GM19468 (cell line): ENCODE measurements around the gene RIMS4.

ENCODE experiments used
- ATAC-seq: cut with Tn5 transposase; IDR thresholded peaks from one replicate; pipeline ENCODE4 v1.9.1; 2021; ENCODE audit warnings: mild to moderate bottlenecking, moderate library complexity, moderate number of reproducible peaks; ENCODE audit not compliant: unreplicated experiment; ENCODE audit errors: extremely low read depth

Gene RIMS4

DNA sequence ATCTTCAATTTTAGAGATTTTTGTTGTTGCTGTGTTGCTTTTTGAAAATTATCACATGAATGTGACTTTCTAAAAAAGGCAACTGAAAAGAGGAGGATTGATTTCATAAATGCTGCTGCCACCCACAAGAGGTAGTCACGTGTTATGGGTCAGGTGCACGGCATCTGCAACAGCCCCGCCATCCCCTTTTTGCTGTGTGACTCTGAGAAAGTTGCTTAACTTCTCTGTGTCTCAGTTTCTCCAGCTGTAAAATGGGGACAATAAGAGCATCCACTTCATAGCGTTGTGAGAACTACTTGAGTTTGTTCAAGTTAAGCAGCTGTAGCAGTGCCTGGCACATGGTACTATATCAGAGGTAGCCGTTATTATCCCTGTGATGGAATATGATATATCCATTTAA lies 84.5 kb downstream of the RIMS4 start:
- no peak for ATAC-seq

DNA sequence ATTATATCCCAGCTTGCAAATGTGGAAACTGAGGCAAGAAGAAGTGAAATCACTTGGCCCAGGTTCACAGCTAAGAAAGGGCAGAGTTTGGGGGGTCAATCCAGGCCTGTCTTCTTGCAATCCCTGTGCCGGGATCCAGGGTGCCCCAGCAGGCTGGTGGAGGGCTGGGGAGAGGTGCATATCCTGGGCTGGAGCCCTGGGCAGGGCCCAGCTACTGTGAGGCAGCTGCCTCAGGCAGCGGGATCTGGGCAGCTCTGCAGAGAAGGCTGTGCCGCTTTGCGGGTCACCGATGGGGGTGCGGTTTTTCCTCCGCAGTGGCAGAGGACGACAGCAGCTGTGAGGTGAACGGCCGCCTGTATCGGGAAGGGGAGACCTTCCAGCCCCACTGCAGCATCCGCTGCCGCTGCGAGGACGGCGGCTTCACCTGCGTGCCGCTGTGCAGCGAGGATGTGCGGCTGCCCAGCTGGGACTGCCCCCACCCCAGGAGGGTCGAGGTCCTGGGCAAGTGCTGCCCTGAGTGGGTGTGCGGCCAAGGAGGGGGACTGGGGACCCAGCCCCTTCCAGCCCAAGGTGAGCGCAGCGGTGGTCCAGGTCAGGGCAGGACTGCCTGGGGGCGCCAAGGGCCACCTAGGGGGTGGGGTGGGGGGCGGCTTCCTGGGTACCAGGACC lies 85.8 kb downstream of the RIMS4 start:
- no peak for ATAC-seq

DNA sequence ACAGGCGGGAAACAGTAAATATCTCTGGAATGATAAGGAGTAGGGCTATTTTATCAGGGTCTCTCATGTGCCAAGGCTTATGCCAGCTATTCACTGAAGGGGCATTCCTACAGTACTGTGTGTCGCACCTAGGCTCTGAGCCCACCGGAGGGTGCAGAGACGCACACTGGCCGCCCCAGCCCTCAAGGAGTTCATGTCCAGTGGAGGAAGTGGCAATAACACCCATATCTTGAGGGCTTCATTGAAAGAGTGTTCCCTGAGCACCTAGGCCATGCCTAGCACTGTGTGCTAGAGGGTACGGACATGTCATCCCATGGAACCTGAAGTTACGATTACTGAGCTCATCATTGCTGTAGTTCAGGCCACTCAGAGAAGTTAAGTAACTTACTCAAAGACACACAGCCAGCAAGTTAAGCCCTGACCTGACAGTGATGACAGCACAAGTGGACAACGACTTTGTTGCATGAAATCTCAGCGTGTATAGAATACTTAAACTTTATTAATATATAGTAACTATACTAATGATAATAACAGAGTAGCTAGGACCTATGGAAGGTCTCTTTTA lies 86.5 kb downstream of the RIMS4 start:
- no peak for ATAC-seq

DNA sequence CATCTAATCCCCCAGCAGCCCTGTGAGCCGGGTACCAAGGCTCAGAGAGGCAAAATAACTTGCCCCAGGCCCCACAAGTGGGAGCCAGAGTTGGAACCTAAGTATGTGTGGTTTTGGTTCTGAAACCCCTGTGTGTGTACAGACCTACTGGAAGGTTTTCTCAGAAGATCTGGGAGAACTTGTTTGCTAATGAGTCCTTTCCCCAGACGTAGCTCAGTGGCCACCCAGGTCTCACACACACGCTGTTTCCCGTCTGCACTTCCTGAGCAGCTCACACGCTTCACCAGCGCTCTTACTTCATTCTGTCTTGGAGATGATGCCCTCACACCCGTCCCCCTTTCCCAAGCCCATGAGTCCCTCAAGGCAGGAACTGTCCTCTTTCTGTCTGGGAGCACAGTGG lies 87.0 kb downstream of the RIMS4 start:
- no peak for ATAC-seq

DNA sequence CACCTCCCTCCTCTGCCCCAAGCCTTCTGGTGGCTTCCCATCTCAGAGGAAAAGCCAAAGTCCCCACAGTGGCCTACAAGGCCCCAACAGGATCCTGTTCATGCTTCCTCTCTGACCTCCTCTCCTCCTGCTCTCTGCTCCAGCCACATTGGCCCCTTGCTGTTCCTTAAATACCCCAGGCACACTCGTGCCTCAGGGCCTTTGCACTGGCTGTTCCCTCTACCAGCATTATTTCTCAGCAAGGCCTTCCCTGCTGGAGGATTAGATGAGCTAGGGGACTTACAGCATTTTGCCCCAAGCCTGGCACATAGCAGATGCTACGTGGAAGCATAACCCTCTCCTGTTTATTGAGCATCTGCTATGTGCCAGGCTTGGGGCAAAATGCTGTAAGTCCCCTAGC lies 87.4 kb downstream of the RIMS4 start:
- no peak for ATAC-seq

DNA sequence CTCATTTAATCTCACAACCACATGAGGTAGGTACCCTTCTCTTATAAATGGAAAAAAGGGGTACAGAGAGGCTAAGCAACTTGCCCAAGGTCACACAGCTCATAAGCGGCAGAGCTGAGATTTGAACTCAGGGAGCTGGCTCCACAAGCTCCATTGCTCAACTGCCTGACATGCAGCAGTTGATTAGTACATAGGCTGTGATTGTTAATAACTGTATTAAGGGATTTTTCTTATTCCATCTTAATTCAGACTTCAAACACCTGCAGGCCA lies 88.6 kb downstream of the RIMS4 start:
- no peak for ATAC-seq

GRCh38 chr20:44720997-44721784 lies 89.2 kb downstream of the RIMS4 start:
- no peak for ATAC-seq

- no peak for ATAC-seq
These were observed 89.7 kb downstream of the RIMS4 start for GRCh38 chr20:44720621-44720996.

DNA sequence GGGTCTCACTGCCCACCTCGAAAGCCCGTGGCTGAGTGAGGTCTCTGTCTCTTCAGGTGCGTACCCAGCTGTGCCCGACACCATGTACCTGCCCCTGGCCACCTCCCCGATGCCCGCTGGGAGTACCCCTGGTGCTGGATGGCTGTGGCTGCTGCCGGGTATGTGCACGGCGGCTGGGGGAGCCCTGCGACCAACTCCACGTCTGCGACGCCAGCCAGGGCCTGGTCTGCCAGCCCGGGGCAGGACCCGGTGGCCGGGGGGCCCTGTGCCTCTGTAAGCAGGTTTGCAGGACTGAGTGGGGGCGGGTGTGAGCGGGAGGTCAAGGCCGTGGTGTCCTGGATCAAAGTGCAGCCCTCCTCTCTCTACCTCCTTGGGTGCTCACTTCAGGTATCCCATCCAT lies 90.5 kb downstream of the RIMS4 start:
- no peak for ATAC-seq

DNA sequence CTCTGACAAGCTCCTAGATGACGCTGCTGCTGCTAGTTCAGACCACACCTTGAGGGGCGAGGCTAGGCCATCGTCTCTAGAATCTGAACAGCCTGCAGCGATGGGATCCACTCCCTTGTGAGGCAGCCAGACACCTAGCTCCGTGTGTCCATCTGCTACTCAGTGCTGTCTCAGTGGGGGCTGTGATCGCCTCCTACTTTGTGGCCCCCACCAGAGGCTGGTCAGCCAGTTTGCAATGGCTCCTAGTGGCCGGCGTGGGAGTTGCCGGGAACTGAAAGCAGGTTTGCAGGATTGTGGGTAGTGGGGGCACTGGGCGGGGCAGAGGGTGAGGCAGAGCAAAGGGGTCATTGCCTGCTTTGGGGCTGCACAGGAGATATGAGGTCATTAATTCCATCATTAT lies 92.4 kb downstream of the RIMS4 start:
- ATAC-seq = no peak

- no peak for ATAC-seq
These were observed 93.8 kb downstream of the RIMS4 start for GRCh38 chr20:44716309-44717106.

- no peak for ATAC-seq
These were observed 94.6 kb downstream of the RIMS4 start for GRCh38 chr20:44715499-44716308.

- ATAC-seq = no peak
These were observed 95.4 kb downstream of the RIMS4 start, which contains the start of gene CCN5 for GRCh38 chr20:44714701-44715498. Gene CCN5, plus strand, starts transcription at chr20:44715369. Its CDS starts 22 bp downstream, at chr20:44715391.

GRCh38 chr20:44714102-44714700 lies 96.1 kb downstream of the RIMS4 start:
- no peak for ATAC-seq

DNA sequence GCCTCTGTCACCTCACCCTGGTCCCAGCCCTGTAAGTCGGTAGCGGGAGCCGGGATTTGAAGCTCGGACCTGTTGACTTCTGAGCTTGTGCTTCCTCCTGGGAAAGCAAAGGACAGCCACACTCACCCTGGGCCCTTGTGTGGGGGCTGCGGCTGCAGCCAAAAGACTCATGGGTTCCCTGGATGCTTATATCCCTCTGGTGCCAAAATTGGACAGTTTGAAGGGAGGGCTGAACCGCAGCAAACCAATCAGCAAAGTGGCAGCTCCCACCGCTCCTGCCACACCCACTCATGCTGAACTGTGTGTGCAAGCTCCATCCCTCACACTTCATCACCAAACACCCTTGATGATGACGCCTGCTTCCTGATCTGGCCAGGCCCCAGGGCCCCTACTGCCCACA lies 99.1 kb downstream of the RIMS4 start:
- ATAC-seq = no peak

- ATAC-seq = no peak
These were observed 100.5 kb downstream of the RIMS4 start for GRCh38 chr20:44709797-44710196.

GRCh38 chr20:44709380-44709779 lies 101.0 kb downstream of the RIMS4 start:
- no peak for ATAC-seq

GRCh38 chr20:44707018-44707579 lies 103.2 kb downstream of the RIMS4 start:
- ATAC-seq = no peak
